GM12878 (cell line): ENCODE results near the gene COG1. TPM values are rescaled to one million over a fixed set of nuclear protein-coding genes. Genes with fewer than 3 reads are reported as not detected.

Experiments
- ATAC-seq: fragments of 200-7000 bp; cut with Tn5 transposase; 3 replicates; pipeline ENCODE4 v1.9.1; 2020; ENCODE audit warnings: mild to moderate bottlenecking, moderate library complexity
- BruUV-seq: library from RNA; stranded (reverse); fragments of 400-500 nt; replicated peaks from 2 replicates; lab custom pipeline; 2021; lab: Mats Ljungman, UMichigan
- CTCF ChIA-PET: fragments of 300-600 bp; sonication (Branson Sonifier 250); formaldehyde crosslinking; extraction: SDS; loops from one replicate; lab custom pipeline; 2021; ENCODE audit warnings: inconsistent platforms; lab: Yijun Ruan, JAX
- POLR2A ChIA-PET: fragments of 350-600 bp; formaldehyde crosslinking; extraction: SDS; loops from one replicate; lab custom pipeline; 2021; ENCODE audit warnings: inconsistent platforms; lab: Charles Lee
- RAD21 ChIA-PET: fragments of 300-600 bp; sonication (Branson Sonifier 250); formaldehyde crosslinking; loops from one replicate; lab custom pipeline; 2023; ENCODE audit warnings: antibody characterized with exemption; ENCODE audit not compliant: unreplicated experiment; lab: Charles Lee
- SMC1A ChIA-PET: fragments of 300-600 bp; sonication (Branson Sonifier 250); formaldehyde crosslinking; loops from one replicate; lab custom pipeline; 2023; ENCODE audit not compliant: unreplicated experiment, uncharacterized antibody; lab: Charles Lee
- DNase-seq: peaks from one replicate; pipeline ENCODE4 v3.0.0-alpha.2; 2011; ENCODE audit warnings: low read depth, low spot score
- FAIRE-seq: peaks from 3 replicates; lab custom pipeline; 2011; peaks lifted over from hg19 to GRCh38; lab: Jason Lieb, UNC
- H2AFZ ChIP-seq: 2 replicates; pipeline ENCODE4 v1.6.0; 2011; ENCODE audit warnings: low read depth, low read length, control low read depth; ENCODE audit not compliant: control insufficient read depth
- H3K27ac ChIP-seq: 2 replicates; pipeline ENCODE4 v1.5.1; 2011; ENCODE audit warnings: control low read depth; ENCODE audit not compliant: control insufficient read depth, insufficient read depth
- H3K27me3 ChIP-seq, 2 experiments: replicated peaks in 1 of 2; 2 replicates each; pipeline versions ENCODE4 v1.6.0 to v1.6.1; 2011; ENCODE audit warnings: low read length in 1 of 2; ENCODE audit not compliant: control insufficient read depth in 2 of 2, insufficient read depth in 2 of 2
- H3K36me3 ChIP-seq, 2 experiments: 2 replicates each; pipeline ENCODE4 v1.5.1; 2011; ENCODE audit warnings: low read length in 1 of 2; ENCODE audit not compliant: control insufficient read depth in 2 of 2, insufficient read depth in 2 of 2
- H3K4me1 ChIP-seq: 2 replicates; pipeline ENCODE4 v1.6.1; 2011; ENCODE audit warnings: mild to moderate bottlenecking, low read length, moderate library complexity, mixed read lengths; ENCODE audit not compliant: control insufficient read depth, insufficient read depth
- H3K4me2 ChIP-seq: 2 replicates; pipeline ENCODE4 v1.6.0; 2011; ENCODE audit warnings: control low read depth; ENCODE audit not compliant: control insufficient read depth, insufficient read depth
- H3K4me3 ChIP-seq: fragments of 200-600 bp; sonication (generic); 2 replicates; pipeline ENCODE4 v1.5.1; 2016
- H3K79me2 ChIP-seq: 2 replicates; pipeline ENCODE4 v1.6.0; 2011; ENCODE audit warnings: low read length; ENCODE audit not compliant: control insufficient read depth, insufficient read depth
- H3K9ac ChIP-seq: 2 replicates; pipeline ENCODE4 v1.8.0; 2011; ENCODE audit warnings: low read length, control low read depth, mixed read lengths; ENCODE audit not compliant: control insufficient read depth, insufficient read depth
- H3K9me3 ChIP-seq: replicated peaks from 3 replicates; pipeline ENCODE4 v1.5.1; 2011; ENCODE audit warnings: mild to moderate bottlenecking, low read length; ENCODE audit not compliant: control insufficient read depth, insufficient read depth
- H4K20me1 ChIP-seq: 2 replicates; pipeline ENCODE4 v1.6.0; 2011; ENCODE audit not compliant: control insufficient read depth, insufficient read depth
- GATAD2B ChIP-seq: fragments of 450-650 bp; conservative IDR thresholded peaks from 2 replicates; pipeline ENCODE4 v1.6.1; 2017; ENCODE audit warnings: low read depth, mild to moderate bottlenecking, moderate library complexity
- KAT2A ChIP-seq: conservative IDR thresholded peaks from 2 replicates; pipeline ENCODE4 v1.6.1; 2011; ENCODE audit warnings: low read depth, low read length; ENCODE audit not compliant: control insufficient read depth
- MEF2A ChIP-seq: IDR thresholded peaks from 2 replicates; pipeline ENCODE4 v1.6.1; 2011; ENCODE audit warnings: low read depth, mild to moderate bottlenecking, low read length, moderate library complexity; ENCODE audit not compliant: insufficient read depth
- NFIC ChIP-seq: IDR thresholded peaks from 2 replicates; pipeline ENCODE4 v1.6.1; 2012; ENCODE audit warnings: low read depth, mild to moderate bottlenecking, inconsistent platforms, low read length, moderate library complexity
- PAX8 ChIP-seq: fragments of 450-650 bp; IDR thresholded peaks from 2 replicates; pipeline ENCODE4 v1.6.1; 2017; ENCODE audit warnings: mild to moderate bottlenecking, moderate library complexity
- SPI1 ChIP-seq: IDR thresholded peaks from 2 replicates; pipeline ENCODE4 v1.6.1; 2011; ENCODE audit warnings: low read depth, mild to moderate bottlenecking, low read length, moderate library complexity, borderline replicate concordance; ENCODE audit not compliant: insufficient read depth
- SUPT20H ChIP-seq: IDR thresholded peaks from 2 replicates; pipeline ENCODE4 v1.6.1; 2011; ENCODE audit warnings: low read depth, mild to moderate bottlenecking, low read length, moderate library complexity, borderline replicate concordance; ENCODE audit not compliant: control insufficient read depth
- TCF7 ChIP-seq: IDR thresholded peaks from 2 replicates; pipeline ENCODE4 v1.6.1; 2014; ENCODE audit warnings: antibody characterized with exemption, borderline replicate concordance
- ZNF24 ChIP-seq: fragments of 450-650 bp; IDR thresholded peaks from 2 replicates; pipeline ENCODE4 v1.6.1; 2017; ENCODE audit warnings: antibody characterized with exemption, mild to moderate bottlenecking
- ZSCAN29 ChIP-seq: fragments of 450-650 bp; IDR thresholded peaks from 2 replicates; pipeline ENCODE4 v1.6.1; 2017; ENCODE audit warnings: mild to moderate bottlenecking, moderate library complexity
- WGBS: methylation state at CpG from one replicate; pipeline ENCODE4 v1.1.6; 2016; ENCODE audit warnings: low lambda C conversion rate; ENCODE audit not compliant: insufficient replicate concordance, insufficient coverage; ENCODE audit errors: missing lambda C conversion rate; 5-methylcytosine and 5-hydroxymethylcytosine counted together
- in situ Hi-C: fragments of 300-500 bp; cut with MboI; formaldehyde crosslinking; loops from 9 replicates; pipeline ENCODE4 v1.14.3; 2018; ENCODE audit warnings: mixed read lengths
- intact Hi-C: fragments of 100-400 bp; cut with micrococcal nuclease; formaldehyde crosslinking; loops from one replicate; pipeline ENCODE4 v1.14.2; 2022; ENCODE audit not compliant: unreplicated experiment
- polyA plus RNA-seq, 11 experiments: library from polyadenylated mRNA; depleted of rRNA in 4 of 11; unstranded in 6 of 11; stranded (reverse) in 5 of 11; fragments of >200 nt; fragmentation: Nextera tagmentation in 4 of 11; fragmentation: Illumina TruSeq in 1 of 11; extraction: Ambion mirVana in 4 of 11; extraction: Trizol in 1 of 11; gene quantifications; 1 replicate in 1 of 11; 2 replicates in 10 of 11; pipeline versions ENCODE4 v1.2.1 to v1.2.3, GENCODE V29; 2011 to 2016; ENCODE audit warnings: inconsistent platforms in 2 of 11, missing spikeins in 2 of 11, low read depth in 1 of 11
- total RNA-seq, 4 experiments: library from RNA; depleted of rRNA in 3 of 4; stranded (reverse); fragments of >200 nt in 3 of 4; fragmentation: Illumina TruSeq in 1 of 4; extraction: Trizol in 1 of 4; gene quantifications; 2 replicates each; pipeline versions ENCODE4 v1.2.1 to v1.2.3, GENCODE V29; 2013 to 2021
- TF ChIP-seq, protein P1 (sequence below): fragments of 450-650 bp; IDR thresholded peaks from 2 replicates; pipeline ENCODE4 v1.6.1; 2016; ENCODE audit warnings: mild to moderate bottlenecking
- TF ChIP-seq, protein P2 (sequence below): IDR thresholded peaks from 2 replicates; pipeline ENCODE4 v1.6.1; 2011; ENCODE audit warnings: low read depth, low read length, improper control_type of control experiment, borderline replicate concordance
- TF ChIP-seq, protein P3 (sequence below): fragments of 450-650 bp; formaldehyde crosslinking; IDR thresholded peaks from 2 replicates; pipeline ENCODE4 v1.5.0; 2022; ENCODE audit warnings: mild to moderate bottlenecking, missing genetic modification characterization
- TF ChIP-seq, protein P4 (sequence below): fragments of 450-650 bp; IDR thresholded peaks from 2 replicates; pipeline ENCODE4 v1.6.1; 2018; ENCODE audit warnings: borderline replicate concordance, mild to moderate bottlenecking; ENCODE audit not compliant: partially characterized antibody

COG1 gene
- total and polyA plus RNA-seq, 10 of the 15 experiments (the other 5 are each of a cell fraction or from before 2014, with no cell fraction given): 10.5 to 24.1 (median 18.1) TPM

DNA sequence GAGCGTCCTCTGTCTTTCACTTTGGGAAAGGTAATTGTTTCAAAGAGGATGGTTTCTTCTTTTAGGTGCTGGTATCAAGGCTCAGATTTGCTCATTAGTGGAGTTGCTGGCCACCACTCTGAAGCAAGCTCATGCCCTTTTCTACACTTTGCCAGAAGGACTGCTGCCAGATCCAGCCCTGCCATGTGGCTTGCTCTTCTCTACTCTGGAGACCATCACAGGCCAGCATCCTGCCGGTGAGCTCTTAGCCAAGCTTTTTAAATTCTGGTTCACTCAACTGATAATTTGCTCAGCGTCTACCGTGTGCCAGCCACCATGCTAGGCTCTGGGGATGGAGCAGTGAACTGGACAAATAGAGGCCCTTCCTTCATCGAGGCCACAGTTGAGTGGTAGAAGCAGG lies 4.3 kb downstream of the COG1 start:
- H3K27ac ChIP-seq: no peak overlapping the region
- peaks cover 10 to 16% of the 10 kb centered on the region in 2 experiments; a peak in 3 of 4 replicates for H3K36me3 ChIP-seq
- RAD21 ChIA-PET: interaction anchor here (1.9 kb wide), 1 partner anchor 470 kb away, joined by 7 read pairs; no protein-coding TSS in a partner anchor
- H3K79me2 ChIP-seq: peaks cover 11% of the 10 kb centered on the region
- FAIRE-seq: no peak
- no peak overlapping the region for H3K4me3 ChIP-seq
- POLR2A ChIA-PET: interaction anchor here (1.1 to 1.3 kb wide), 3 partner anchors 11 to 40 kb away, joined by 3 to 4 read pairs (median 3); no protein-coding TSS in a partner anchor
- no peaks in the 10 kb centered on the region for H3K4me1 ChIP-seq
- no peak for ATAC-seq
- DNase-seq: no peak
- SMC1A ChIA-PET: interaction anchor here (1.4 kb wide), 2 partner anchors 11 to 26 kb away, joined by 3 read pairs; no protein-coding TSS in a partner anchor
- CTCF ChIA-PET: interaction anchor here (0.8 to 1.7 kb wide), 4 partner anchors 30 to 640 kb away, joined by 3 to 6 read pairs (median 4); no protein-coding TSS in a partner anchor
- intact Hi-C loops: no loop called here
- WGBS: 75% methylated on average over 5 of the region's 5 CpGs
- H3K9ac ChIP-seq: no peak overlapping the region
- no peaks in the 10 kb centered on the region; the same call in 1 of the 2 replicates for H4K20me1 ChIP-seq
- H3K27me3 ChIP-seq: no peaks in the 10 kb centered on the region
- no TSS peak for BruUV-seq
- in situ Hi-C loops: no loop called here
- no peak overlapping the region for H3K4me2 ChIP-seq
- H2AFZ ChIP-seq: no peak overlapping the region
- no peaks in the 10 kb centered on the region for H3K9me3 ChIP-seq
- TF ChIP-seq, protein P1, sequence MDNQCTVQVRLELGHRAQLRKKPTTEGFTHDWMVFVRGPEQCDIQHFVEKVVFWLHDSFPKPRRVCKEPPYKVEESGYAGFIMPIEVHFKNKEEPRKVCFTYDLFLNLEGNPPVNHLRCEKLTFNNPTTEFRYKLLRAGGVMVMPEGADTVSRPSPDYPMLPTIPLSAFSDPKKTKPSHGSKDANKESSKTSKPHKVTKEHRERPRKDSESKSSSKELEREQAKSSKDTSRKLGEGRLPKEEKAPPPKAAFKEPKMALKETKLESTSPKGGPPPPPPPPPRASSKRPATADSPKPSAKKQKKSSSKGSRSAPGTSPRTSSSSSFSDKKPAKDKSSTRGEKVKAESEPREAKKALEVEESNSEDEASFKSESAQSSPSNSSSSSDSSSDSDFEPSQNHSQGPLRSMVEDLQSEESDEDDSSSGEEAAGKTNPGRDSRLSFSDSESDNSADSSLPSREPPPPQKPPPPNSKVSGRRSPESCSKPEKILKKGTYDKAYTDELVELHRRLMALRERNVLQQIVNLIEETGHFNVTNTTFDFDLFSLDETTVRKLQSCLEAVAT: no peak
- TF ChIP-seq SUPT20H (no peak), TCF7 (no peak), ZNF24 (no peak), PAX8 (no peak), ZSCAN29 (no peak), KAT2A (no peak), SPI1 (no peak), GATAD2B (no peak), MEF2A (no peak), NFIC (no peak)
- TF ChIP-seq, protein P2, sequence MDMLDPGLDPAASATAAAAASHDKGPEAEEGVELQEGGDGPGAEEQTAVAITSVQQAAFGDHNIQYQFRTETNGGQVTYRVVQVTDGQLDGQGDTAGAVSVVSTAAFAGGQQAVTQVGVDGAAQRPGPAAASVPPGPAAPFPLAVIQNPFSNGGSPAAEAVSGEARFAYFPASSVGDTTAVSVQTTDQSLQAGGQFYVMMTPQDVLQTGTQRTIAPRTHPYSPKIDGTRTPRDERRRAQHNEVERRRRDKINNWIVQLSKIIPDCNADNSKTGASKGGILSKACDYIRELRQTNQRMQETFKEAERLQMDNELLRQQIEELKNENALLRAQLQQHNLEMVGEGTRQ: no peak
- TF ChIP-seq, protein P3, sequence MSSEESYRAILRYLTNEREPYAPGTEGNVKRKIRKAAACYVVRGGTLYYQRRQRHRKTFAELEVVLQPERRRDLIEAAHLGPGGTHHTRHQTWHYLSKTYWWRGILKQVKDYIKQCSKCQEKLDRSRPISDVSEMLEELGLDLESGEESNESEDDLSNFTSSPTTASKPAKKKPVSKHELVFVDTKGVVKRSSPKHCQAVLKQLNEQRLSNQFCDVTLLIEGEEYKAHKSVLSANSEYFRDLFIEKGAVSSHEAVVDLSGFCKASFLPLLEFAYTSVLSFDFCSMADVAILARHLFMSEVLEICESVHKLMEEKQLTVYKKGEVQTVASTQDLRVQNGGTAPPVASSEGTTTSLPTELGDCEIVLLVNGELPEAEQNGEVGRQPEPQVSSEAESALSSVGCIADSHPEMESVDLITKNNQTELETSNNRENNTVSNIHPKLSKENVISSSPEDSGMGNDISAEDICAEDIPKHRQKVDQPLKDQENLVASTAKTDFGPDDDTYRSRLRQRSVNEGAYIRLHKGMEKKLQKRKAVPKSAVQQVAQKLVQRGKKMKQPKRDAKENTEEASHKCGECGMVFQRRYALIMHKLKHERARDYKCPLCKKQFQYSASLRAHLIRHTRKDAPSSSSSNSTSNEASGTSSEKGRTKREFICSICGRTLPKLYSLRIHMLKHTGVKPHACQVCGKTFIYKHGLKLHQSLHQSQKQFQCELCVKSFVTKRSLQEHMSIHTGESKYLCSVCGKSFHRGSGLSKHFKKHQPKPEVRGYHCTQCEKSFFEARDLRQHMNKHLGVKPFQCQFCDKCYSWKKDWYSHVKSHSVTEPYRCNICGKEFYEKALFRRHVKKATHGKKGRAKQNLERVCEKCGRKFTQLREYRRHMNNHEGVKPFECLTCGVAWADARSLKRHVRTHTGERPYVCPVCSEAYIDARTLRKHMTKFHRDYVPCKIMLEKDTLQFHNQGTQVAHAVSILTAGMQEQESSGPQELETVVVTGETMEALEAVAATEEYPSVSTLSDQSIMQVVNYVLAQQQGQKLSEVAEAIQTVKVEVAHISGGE (CRISPR knock-in tag): no peak
- TF ChIP-seq, protein P4, sequence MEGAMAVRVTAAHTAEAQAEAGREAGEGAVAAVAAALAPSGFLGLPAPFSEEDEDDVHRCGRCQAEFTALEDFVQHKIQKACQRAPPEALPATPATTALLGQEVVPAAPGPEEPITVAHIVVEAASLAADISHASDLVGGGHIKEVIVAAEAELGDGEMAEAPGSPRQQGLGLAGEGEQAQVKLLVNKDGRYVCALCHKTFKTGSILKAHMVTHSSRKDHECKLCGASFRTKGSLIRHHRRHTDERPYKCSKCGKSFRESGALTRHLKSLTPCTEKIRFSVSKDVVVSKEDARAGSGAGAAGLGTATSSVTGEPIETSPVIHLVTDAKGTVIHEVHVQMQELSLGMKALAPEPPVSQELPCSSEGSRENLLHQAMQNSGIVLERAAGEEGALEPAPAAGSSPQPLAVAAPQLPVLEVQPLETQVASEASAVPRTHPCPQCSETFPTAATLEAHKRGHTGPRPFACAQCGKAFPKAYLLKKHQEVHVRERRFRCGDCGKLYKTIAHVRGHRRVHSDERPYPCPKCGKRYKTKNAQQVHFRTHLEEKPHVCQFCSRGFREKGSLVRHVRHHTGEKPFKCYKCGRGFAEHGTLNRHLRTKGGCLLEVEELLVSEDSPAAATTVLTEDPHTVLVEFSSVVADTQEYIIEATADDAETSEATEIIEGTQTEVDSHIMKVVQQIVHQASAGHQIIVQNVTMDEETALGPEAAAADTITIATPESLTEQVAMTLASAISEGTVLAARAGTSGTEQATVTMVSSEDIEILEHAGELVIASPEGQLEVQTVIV: no peak
